Neural progenitor cell (in vitro differentiated cells): Measurements from ENCODE around the gene AFF1.

Source experiments
- CTCF ChIP-seq: fragments of 200-600 bp; sonication (generic); IDR thresholded peaks from 2 replicates; pipeline ENCODE4 v1.5.1; 2017; ENCODE audit warnings: antibody characterized with exemption, mild to moderate bottlenecking
- EZH2phosphoT487 ChIP-seq: fragments of 200-600 bp; sonication (generic); IDR thresholded peaks from 2 replicates; pipeline ENCODE4 v1.6.1; 2017; ENCODE audit warnings: antibody characterized with exemption

GRCh38 chr4:86965019-86965976 lies 30.5 kb downstream of the AFF1 start:
- TF ChIP-seq CTCF: no peak
- no peak for TF ChIP-seq EZH2phosphoT487
